Gastroesophageal sphincter (tissue), 3 donors: ENCODE measurements around the gene RAB7A.

ENCODE experiments used
- EP300 ChIP-seq: sonication (generic); formaldehyde crosslinking; IDR thresholded peaks from one replicate; pipeline ENCODE4 v1.6.1; 2017; ENCODE audit warnings: antibody characterized with exemption, mild to moderate bottlenecking
- POLR2A ChIP-seq, 2 donors: fragments of 450-650 bp; IDR thresholded peaks; one replicate each; pipeline ENCODE4 v1.6.1; 2017; ENCODE audit warnings: antibody characterized with exemption in 2 of 2, mild to moderate bottlenecking in 2 of 2, moderate library complexity in 1 of 2
- POLR2AphosphoS5 ChIP-seq: sonication (generic); formaldehyde crosslinking; IDR thresholded peaks from one replicate; pipeline ENCODE4 v1.6.1; 2017; ENCODE audit warnings: antibody characterized with exemption
- TF ChIP-seq, protein P1 (sequence below), 4 experiments: fragments of 200-600 bp in 2 of 4; fragments of 450-650 bp in 2 of 4; sonication (generic) in 1 of 4; IDR thresholded peaks; one replicate each; pipeline ENCODE4 v1.5.1; 2017 to 2019; ENCODE audit warnings: antibody characterized with exemption in 4 of 4, mild to moderate bottlenecking in 2 of 4, moderate library complexity in 2 of 4

- TF ChIP-seq EP300 (no peak), POLR2AphosphoS5 (no peak), POLR2A (IDR thresholded peaks at IDR 0.05) (no peak)
- TF ChIP-seq, protein P1, sequence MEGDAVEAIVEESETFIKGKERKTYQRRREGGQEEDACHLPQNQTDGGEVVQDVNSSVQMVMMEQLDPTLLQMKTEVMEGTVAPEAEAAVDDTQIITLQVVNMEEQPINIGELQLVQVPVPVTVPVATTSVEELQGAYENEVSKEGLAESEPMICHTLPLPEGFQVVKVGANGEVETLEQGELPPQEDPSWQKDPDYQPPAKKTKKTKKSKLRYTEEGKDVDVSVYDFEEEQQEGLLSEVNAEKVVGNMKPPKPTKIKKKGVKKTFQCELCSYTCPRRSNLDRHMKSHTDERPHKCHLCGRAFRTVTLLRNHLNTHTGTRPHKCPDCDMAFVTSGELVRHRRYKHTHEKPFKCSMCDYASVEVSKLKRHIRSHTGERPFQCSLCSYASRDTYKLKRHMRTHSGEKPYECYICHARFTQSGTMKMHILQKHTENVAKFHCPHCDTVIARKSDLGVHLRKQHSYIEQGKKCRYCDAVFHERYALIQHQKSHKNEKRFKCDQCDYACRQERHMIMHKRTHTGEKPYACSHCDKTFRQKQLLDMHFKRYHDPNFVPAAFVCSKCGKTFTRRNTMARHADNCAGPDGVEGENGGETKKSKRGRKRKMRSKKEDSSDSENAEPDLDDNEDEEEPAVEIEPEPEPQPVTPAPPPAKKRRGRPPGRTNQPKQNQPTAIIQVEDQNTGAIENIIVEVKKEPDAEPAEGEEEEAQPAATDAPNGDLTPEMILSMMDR (IDR thresholded peaks at IDR 0.05) = no peak
Measured at GRCh38 chr3:128723477-128723876, 2.5 kb upstream of the RAB7A start.
